Activated naive CD8-positive, alpha-beta T cell treated with anti-CD3 and anti-CD28 coated beads, Interleukin-2, amount 50 U/mL, for 24 hours (primary cell): Measurements from ENCODE around the gene PIP4K2C.

ENCODE experiments used
- ATAC-seq: fragments of 150-1000 bp; cut with Tn5 transposase; one replicate; pipeline ENCODE4 v1.10.0; 2021
- DNase-seq: peaks from one replicate; pipeline ENCODE4 v3.0.0; 2021
- H3K27ac Mint-ChIP-seq: one replicate; pipeline ENCODE4 v1.8.0; 2021; ENCODE audit warnings: mild to moderate bottlenecking, mixed read lengths
- H3K27me3 Mint-ChIP-seq: one replicate; pipeline ENCODE4 v1.8.0; 2021; ENCODE audit warnings: mixed read lengths
- H3K36me3 Mint-ChIP-seq: one replicate; pipeline ENCODE4 v1.8.0; 2021; ENCODE audit warnings: low read depth, mixed read lengths
- H3K4me1 Mint-ChIP-seq: one replicate; pipeline ENCODE4 v1.8.0; 2021; ENCODE audit warnings: mixed read lengths
- H3K4me3 Mint-ChIP-seq: one replicate; pipeline ENCODE4 v1.8.0; 2021; ENCODE audit warnings: mild to moderate bottlenecking, moderate library complexity, mixed read lengths
- H3K9me3 Mint-ChIP-seq: one replicate; pipeline ENCODE4 v1.8.0; 2021; ENCODE audit warnings: mixed read lengths

The PIP4K2C gene

DNA sequence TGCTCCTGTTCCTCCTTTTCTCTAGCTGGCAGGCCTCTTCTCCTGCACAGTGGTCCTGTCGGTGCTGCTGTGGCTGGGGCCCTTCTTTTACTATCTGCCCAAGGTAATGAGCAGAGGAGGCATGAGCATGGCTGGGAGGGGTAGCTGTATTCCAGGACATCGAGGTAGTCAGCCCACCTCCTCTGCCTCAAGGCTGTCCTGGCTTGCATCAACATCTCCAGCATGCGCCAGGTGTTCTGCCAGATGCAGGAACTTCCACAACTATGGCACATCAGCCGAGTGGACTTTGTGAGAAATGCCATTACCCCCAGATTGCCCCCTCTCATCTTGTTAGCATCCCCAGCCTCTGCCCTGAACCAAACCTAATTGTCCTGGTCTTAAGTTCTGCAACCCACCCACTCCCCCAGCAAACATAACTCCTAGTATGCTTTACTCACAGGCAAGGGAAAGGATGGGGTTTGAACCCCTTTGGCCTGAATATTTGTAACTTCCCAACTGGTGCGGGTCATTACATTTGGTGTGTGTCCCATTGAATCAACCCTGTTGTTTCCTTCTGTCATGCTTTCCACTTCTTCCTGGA lies 32.9 kb downstream of the PIP4K2C start:
- no peaks in the 10 kb centered on the region for H3K36me3 Mint-ChIP-seq
- DNase-seq: no peak
- no peak overlapping the region for H3K4me3 Mint-ChIP-seq

DNA sequence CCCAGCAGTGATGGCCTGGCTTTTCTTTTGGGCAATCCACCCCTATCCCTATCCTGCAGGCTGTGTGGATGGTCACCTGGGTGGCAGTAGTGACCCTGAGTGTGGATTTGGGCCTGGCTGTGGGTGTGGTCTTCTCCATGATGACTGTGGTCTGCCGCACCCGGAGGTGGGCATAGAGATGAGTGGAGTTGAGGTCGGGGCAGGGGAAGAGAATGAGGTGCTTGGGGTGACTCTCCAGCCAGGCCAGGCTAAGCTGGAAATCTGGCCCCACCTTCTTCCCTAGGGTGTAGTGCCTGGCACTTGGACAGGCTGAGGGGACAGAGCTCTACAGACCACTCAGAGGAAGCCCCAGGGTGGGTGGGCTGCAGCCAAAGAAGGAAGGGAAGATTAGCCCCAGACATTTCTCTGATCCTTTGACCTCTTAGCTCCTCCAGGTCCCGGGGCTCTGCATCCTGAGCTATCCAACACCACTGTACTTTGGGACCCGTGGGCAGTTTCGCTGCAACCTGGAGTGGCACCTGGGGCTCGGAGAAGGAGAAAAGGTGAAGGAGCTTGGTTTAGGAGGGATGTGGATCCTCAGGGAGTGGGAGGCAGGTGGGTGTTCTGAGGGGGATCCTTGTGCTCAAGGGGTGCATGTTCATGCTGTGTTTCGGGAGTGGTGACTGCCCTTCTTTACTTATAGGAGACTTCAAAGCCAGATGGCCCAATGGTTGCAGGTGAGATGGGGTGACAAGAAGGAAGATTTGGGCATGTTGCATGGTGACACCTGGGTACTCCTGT lies 33.6 kb downstream of the PIP4K2C start:
- Mint-ChIP-seq H3K4me1 (peaks cover 32% of the 10 kb centered on the region), H3K27ac (no peak overlapping the region), H3K4me3 (no peak overlapping the region), H3K9me3 (no peaks in the 10 kb centered on the region), H3K36me3 (no peaks in the 10 kb centered on the region), H3K27me3 (peaks cover 94% of the 10 kb centered on the region)
- DNase-seq (no peak), ATAC-seq (no peak)

More for the DNA sequence above, 32.9 kb downstream of the PIP4K2C start:
- Mint-ChIP-seq H3K9me3 (no peaks in the 10 kb centered on the region), H3K27me3 (peaks cover 95% of the 10 kb centered on the region), H3K27ac (no peak overlapping the region), H3K4me1 (peaks cover 36% of the 10 kb centered on the region)
- ATAC-seq: no peak

DNA sequence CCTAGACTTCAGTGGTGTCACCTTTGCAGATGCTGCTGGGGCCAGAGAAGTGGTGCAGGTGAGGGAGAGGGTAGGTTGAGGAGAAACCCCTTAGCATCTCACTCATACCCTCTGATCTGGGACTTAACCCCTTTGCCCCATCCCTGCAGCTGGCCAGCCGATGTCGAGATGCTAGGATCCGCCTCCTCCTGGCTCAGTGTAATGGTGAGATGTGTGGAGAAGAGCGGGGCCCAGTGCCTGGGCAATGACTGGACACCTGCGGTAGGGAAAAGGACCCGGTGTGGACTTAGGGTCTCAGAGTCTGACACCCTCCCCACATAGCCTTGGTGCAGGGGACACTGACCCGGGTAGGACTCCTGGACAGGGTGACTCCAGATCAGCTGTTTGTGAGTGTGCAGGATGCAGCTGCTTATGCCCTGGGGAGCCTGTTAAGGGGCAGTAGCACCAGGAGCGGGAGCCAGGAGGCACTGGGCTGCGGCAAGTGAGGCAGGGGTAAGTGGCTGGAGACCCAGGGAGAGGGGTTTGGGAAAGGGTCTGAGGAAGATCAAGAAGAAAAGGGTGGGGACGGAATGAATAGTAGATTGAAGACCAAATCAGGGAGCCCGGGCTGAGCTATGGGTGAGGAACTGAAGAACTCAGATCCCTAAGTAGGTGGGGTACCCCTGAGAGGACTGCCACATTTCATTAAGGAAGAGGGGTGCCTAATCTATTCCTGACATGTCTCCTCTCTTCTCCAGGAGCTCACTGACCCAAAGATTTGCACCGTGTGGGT lies 34.5 kb downstream of the PIP4K2C start:
- no peaks in the 10 kb centered on the region for H3K9me3 Mint-ChIP-seq
- H3K27me3 Mint-ChIP-seq: peaks cover 94% of the 10 kb centered on the region
- no peak overlapping the region for H3K27ac Mint-ChIP-seq
- H3K4me1 Mint-ChIP-seq: peaks cover 30% of the 10 kb centered on the region
- H3K36me3 Mint-ChIP-seq: no peaks in the 10 kb centered on the region
- H3K4me3 Mint-ChIP-seq: no peak overlapping the region
- DNase-seq (no peak), ATAC-seq (no peak)

DNA sequence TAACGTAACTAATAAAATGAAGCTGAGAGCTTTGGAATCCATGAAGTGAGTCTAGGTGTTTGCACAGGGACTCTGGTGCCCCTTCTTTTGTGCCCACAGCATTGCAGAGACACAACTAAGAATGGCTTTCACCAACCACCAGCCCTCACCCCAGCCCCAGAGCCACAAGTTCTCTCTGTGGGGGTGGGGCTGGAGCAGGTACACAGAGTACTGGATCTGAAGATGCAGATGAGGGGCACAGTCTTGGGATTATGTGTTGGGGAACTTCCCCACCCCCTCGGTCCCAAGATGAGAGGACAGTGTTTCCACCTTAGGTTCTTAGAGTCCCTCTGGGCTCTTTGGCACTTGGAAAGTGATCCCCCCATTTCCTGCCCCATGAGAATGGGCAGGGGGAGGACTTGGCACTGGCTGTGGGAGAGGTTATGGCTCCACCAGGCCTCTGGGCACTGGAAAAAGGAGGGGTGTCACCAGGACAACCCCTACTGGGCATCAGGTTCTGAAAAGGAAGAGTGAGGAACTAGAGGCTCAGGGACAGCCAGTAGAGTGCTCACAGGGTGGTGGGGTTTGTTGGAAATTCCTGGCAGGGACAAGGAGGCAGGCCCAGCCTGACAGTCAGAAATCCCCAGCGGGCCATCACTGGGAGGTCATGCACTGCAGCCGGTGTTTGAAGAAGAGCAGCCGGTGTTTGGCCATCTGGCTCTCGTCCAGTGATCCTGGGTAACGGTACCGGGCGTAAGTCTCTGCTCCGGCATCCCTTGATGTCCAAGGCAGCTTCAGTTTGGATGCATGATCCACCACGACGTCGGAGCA lies 35.3 kb downstream of the PIP4K2C start:
- H3K27ac Mint-ChIP-seq: no peak overlapping the region
- H3K27me3 Mint-ChIP-seq: peaks cover 94% of the 10 kb centered on the region
- no peaks in the 10 kb centered on the region for H3K9me3 Mint-ChIP-seq
- no peak overlapping the region for H3K4me3 Mint-ChIP-seq
- ATAC-seq (no peak), DNase-seq (no peak)
- no peaks in the 10 kb centered on the region for H3K36me3 Mint-ChIP-seq
- H3K4me1 Mint-ChIP-seq: peaks cover 21% of the 10 kb centered on the region

DNA sequence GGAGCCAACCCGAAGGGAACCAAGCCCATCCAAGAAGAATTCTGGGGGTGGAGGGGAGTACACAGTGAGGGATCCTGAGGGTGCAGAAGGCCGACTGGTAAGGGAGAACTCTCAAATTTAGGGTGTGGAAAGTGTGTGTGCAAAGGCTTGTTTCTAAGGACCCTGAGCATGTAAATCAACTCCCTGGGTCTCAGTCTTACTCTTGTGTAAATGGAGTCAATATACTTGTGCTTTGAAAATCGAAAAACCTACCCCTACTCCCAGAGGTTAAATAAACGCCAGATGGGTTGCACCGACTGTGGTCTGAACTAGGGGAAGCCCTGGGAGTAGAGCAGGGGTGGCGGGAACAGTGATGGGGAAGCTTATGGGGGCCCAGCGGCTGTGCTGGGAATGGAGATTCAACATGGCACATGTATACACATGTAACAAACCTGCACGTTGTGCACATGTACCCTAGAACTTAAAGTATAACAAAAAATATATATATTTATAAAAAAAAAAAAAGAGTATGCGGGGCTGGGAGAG lies 36.0 kb downstream of the PIP4K2C start:
- Mint-ChIP-seq H3K27me3 (peaks cover 92% of the 10 kb centered on the region), H3K36me3 (no peaks in the 10 kb centered on the region), H3K27ac (no peak overlapping the region), H3K9me3 (no peaks in the 10 kb centered on the region), H3K4me3 (no peak overlapping the region), H3K4me1 (peaks cover 15% of the 10 kb centered on the region)
- no peak for DNase-seq
- no peak for ATAC-seq

DNA sequence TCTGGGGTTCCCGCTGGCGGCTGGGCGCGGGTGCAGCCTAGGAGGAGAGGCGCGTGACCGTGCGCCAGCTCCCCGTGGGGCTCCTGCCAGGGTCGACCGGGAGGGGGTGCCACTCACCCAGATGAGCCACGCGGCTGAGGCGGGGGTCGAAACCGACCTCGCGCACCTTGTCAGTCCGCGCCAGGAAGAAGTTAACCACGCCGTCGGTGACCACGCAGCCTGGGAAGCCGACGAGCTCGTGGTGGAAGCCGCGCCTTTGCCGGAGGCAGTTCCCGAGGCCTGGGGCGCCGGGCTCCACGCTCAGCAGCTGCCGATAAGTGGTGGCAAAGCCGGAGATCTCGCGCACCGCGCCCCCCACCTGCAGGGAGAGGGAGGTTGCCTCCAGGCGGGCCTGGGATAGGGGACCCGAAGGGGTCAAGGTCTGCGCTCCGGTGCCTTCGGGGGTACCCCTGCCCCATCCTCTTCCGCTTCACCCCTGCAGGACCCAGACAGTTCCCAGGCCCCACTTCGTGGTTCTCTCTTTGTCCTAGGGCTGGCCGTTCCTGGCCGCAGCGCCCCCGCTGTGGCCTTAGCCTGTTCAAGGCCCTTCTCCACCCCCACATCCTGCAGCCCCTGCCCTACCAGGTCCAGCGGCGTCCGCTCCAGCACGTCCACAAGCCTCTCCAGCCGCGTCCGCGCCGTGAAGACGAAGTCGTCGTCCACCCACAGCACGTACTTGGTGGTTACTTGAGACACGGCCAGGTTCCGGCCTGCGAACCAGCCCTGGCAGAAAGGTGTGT lies 36.7 kb downstream of the PIP4K2C start:
- no peak overlapping the region for H3K27ac Mint-ChIP-seq
- H3K9me3 Mint-ChIP-seq: no peaks in the 10 kb centered on the region
- peak; percentile 44 for DNase-seq
- H3K4me1 Mint-ChIP-seq: peaks cover 12% of the 10 kb centered on the region
- H3K36me3 Mint-ChIP-seq: no peaks in the 10 kb centered on the region
- H3K27me3 Mint-ChIP-seq: peaks cover 88% of the 10 kb centered on the region
- ATAC-seq: no peak
- peak overlapping the region; percentile 32 for H3K4me3 Mint-ChIP-seq

DNA sequence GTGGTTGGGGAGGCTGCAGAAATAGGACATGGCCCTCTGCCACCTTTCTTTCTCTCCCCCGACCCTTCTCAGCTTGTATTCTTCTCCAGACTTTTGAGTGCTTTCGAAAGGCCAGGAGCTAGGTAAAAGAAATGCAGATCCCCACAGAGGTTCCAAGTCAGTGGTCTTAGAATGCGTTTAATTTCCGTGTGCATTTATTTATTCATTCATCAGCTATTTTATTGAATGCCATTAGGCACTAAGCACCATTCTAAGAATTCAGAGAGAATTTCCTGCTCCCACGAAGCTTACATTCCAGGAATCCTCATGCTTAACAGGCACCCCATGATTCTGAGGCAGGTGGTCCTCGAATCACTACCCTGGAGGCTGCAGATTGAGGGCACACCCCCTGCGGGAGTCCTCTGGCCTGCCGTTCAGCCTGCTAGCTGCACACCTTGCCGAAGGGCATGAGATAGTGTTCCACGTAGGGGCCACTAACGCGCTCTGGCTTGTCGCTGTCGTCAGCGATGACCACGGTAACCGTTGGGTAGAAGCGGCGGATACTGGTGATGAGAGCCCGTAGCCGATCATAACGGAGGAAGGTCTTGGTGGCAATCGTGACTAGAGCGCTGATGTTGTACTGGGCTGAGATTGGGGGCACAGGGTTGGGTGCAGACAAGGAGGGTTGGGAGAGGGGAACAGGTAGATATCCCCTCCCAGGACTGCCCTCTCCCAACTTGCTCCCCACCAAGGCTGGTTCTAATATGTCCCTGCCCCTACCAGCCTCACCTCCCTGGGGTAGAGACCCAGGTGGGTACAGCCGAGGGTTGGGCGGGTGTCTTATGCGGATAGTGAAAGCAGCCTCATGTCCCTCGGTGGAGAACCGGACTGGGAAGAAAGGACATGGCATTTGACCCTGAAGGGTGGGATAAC lies 37.5 kb downstream of the PIP4K2C start:
- Mint-ChIP-seq H3K4me3 (no peak overlapping the region), H3K4me1 (peaks cover 16% of the 10 kb centered on the region), H3K27me3 (peaks cover 86% of the 10 kb centered on the region), H3K36me3 (no peaks in the 10 kb centered on the region), H3K27ac (no peak overlapping the region), H3K9me3 (no peaks in the 10 kb centered on the region)
- ATAC-seq: no peak
- no peak for DNase-seq

DNA sequence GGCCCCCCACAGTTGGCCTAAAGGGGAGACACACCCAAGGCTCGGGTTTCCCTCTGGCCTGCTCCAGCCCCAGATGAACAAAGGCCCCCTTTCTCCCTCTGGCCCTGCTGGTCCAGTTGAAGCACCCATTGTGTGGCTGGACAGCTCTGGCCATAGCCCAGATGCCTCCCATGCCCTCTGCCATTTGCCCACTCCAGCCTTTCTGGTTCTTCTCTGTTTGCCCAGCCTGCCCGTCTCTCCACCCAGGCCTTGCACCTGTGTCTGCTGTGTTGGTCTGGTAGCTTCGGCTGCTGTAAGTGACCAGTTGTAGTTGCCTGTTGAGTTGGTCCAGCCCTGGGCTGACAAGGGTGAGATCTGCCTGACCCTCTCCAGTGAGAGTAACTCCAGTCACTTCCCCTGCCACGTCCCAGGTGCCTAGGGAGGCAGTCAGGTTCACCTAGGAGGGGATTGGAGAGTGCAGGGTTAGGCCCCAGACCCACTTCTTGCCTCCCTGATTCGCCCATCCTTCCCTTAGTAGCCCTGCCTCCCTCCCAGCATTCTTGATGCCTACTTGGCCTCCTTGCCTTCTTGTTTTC lies 39.0 kb downstream of the PIP4K2C start:
- Mint-ChIP-seq H3K36me3 (no peaks in the 10 kb centered on the region), H3K9me3 (no peaks in the 10 kb centered on the region), H3K4me1 (peaks cover 20% of the 10 kb centered on the region), H3K27ac (no peak overlapping the region), H3K4me3 (no peak overlapping the region), H3K27me3 (peaks cover 81% of the 10 kb centered on the region)
- ATAC-seq (no peak), DNase-seq (no peak)

DNA sequence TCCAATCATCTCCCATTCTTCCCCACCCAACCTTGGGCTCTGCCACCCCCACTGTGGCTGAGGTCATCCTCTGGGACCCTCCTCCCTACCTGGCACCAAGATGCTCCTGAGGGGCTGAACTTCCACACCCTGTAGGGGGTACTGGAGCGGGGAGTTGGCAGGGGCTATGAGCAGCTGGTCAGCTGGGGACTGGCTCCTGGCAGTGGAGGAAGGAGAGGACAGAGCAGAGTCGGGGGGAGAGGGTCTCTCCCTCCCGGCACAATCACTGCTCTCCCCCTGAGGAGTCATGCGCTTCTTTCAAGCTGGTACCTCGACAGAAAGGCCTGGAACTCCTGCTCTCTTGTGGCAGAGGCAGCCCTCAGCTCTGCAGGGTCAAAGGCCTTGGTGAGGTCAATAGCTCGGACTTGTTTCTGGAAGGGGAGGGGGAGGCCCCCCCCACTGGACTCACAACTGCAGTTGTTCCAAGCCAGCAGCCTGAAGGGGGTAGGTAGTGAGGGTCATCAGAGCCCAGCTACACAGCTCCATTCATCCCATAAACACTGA lies 40.0 kb downstream of the PIP4K2C start:
- DNase-seq: no peak

DNA sequence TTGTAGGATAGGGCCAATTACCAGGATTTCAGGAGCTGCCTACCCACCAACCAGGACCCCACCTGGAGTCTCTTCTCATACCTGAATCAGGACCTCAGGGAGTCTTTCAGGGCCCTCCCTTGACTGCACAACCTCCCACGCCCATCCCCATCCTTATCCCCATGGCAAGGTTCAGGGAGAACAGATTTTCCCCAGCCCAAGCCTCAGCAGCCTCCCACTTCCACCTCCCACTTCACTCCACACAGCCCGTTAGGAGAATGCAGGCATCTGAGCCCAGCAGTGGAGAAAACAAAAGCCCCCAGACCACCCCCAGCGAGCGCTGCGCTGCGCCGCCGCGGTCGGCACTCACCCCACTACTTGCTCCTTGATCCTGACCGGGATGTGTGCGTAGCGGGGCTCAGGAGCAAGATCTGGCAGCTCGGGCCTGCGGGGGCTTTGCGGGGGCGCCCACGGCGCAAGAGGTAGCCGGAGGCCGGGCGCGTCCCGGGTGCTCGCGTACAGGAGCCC lies 40.6 kb downstream of the PIP4K2C start:
- Mint-ChIP-seq H3K9me3 (no peaks in the 10 kb centered on the region), H3K4me3 (peak overlapping the region; percentile 69), H3K27ac (no peak overlapping the region), H3K36me3 (no peaks in the 10 kb centered on the region), H3K4me1 (peaks cover 15% of the 10 kb centered on the region), H3K27me3 (peaks cover 66% of the 10 kb centered on the region)
- no peak for ATAC-seq
- no peak for DNase-seq

More for the DNA sequence above, 40.0 kb downstream of the PIP4K2C start:
- Mint-ChIP-seq H3K27me3 (peaks cover 72% of the 10 kb centered on the region), H3K4me1 (peaks cover 20% of the 10 kb centered on the region), H3K4me3 (no peak overlapping the region), H3K36me3 (no peaks in the 10 kb centered on the region), H3K27ac (no peak overlapping the region), H3K9me3 (no peaks in the 10 kb centered on the region)
- ATAC-seq: no peak

DNA sequence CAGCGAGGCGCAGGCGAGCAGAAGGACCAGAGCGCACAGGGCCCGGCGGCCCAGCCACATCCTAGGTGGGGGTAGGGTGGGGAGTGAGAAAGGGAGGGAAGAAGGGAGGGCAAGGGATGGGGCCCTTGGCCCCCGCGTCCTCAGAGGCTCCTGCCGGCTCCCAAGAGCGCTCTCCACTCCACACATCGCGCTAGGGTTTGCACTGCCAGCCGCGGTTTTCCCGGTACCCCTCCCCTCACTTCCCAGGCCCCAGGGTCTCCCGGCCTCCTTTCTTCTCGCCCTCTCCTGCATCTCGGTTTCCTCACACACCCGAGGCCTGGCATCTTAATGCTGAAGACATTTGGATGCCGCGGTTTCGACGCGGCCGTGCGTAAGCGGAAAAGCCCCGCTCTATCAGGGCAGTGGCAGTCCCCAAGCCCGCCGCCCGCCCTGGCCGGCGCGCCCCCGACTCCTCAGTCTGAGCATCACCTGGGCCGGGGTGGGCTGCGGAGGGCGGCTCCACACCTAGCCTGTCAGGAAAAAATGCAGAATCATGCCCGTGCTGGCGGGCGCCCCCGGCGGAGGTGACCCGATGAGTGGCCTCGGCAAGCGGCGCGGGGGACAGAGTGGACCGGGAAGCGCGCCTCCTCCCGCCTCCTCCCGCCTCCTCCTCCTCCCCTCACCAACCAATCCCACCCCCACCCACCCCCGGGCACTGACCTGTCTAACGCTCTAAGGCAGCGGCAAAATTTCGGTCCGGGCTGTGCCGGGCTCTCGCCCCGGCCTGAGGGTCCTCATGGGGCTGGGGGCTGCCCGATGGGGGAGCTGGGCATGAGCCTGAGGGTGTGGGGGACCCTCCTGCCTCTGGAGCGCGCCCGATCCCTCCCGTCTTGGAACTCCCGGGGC lies 41.3 kb downstream of the PIP4K2C start:
- H3K27ac Mint-ChIP-seq: no peak overlapping the region
- no peaks in the 10 kb centered on the region for H3K36me3 Mint-ChIP-seq
- H3K9me3 Mint-ChIP-seq: no peaks in the 10 kb centered on the region
- H3K4me1 Mint-ChIP-seq: peaks cover 11% of the 10 kb centered on the region
- peak overlapping the region; percentile 69 for H3K4me3 Mint-ChIP-seq
- peaks cover 60% of the 10 kb centered on the region for H3K27me3 Mint-ChIP-seq
- peak; percentile 30 for DNase-seq
- ATAC-seq: peak; percentile 38
